Metanephros (tissue), 2 donors: ENCODE results near the gene RBM28. TPM values are rescaled to one million over a fixed set of nuclear protein-coding genes. Genes with fewer than 3 reads are reported as not detected.

Source experiments
- small RNA-seq: library from RNA; depleted of rRNA; stranded (forward); fragments of <200 nt; gene quantifications from one replicate; pipeline ENCODE3, GENCODE V24; 2014; ENCODE audit warnings: low replicate concordance
- total RNA-seq: library from RNA; depleted of rRNA; stranded (reverse); fragments of >200 nt; gene quantifications from one replicate; pipeline ENCODE4 v1.2.3, GENCODE V29; 2014

RBM28 gene, protein sequence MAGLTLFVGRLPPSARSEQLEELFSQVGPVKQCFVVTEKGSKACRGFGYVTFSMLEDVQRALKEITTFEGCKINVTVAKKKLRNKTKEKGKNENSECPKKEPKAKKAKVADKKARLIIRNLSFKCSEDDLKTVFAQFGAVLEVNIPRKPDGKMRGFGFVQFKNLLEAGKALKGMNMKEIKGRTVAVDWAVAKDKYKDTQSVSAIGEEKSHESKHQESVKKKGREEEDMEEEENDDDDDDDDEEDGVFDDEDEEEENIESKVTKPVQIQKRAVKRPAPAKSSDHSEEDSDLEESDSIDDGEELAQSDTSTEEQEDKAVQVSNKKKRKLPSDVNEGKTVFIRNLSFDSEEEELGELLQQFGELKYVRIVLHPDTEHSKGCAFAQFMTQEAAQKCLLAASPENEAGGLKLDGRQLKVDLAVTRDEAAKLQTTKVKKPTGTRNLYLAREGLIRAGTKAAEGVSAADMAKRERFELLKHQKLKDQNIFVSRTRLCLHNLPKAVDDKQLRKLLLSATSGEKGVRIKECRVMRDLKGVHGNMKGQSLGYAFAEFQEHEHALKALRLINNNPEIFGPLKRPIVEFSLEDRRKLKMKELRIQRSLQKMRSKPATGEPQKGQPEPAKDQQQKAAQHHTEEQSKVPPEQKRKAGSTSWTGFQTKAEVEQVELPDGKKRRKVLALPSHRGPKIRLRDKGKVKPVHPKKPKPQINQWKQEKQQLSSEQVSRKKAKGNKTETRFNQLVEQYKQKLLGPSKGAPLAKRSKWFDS
- total RNA-seq: 16.2 TPM

DNA sequence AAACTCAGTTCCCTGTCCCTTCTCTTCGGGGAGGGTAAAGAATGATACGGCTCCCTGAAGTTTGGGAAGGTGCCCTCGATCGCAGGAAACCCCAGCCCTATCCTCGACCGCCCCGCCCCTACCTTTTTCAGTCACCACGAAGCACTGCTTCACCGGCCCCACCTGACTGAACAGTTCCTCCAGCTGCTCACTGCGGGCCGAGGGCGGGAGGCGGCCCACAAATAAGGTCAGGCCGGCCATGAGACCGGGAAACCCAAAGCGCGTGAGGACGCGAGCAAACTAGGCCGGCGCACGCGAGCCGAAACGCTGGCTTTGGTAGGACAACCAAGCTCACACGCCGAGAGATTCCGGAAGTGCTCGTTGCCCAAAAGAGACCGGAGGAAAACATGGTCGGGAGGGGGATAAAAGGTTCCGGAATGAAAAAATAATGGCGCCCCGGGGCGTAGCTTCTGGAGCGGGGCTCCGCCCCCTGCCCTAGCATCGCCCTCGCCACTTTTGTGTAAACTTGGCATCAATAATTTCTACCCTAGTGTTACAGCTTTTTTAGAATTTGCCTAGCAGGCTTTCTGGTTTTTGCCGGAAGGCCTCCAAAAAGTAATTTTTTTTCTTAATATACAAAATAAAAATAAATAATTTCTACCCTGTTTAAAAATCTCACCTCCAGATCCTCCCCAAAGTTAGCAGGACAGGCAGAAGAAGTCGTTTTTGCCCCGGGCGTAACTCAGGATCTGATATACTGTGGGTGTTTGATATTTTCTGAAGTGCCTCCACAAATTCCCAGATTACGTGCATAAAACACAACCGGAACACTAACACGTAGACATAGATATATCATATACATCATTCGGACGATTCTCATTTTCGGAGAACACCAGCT, at the start of gene RBM28:
Gene RBM28 (minus strand): TSS at position 355 of the 877 bp plus-strand sequence. CDS start 115 bp downstream, at position 240.

DNA sequence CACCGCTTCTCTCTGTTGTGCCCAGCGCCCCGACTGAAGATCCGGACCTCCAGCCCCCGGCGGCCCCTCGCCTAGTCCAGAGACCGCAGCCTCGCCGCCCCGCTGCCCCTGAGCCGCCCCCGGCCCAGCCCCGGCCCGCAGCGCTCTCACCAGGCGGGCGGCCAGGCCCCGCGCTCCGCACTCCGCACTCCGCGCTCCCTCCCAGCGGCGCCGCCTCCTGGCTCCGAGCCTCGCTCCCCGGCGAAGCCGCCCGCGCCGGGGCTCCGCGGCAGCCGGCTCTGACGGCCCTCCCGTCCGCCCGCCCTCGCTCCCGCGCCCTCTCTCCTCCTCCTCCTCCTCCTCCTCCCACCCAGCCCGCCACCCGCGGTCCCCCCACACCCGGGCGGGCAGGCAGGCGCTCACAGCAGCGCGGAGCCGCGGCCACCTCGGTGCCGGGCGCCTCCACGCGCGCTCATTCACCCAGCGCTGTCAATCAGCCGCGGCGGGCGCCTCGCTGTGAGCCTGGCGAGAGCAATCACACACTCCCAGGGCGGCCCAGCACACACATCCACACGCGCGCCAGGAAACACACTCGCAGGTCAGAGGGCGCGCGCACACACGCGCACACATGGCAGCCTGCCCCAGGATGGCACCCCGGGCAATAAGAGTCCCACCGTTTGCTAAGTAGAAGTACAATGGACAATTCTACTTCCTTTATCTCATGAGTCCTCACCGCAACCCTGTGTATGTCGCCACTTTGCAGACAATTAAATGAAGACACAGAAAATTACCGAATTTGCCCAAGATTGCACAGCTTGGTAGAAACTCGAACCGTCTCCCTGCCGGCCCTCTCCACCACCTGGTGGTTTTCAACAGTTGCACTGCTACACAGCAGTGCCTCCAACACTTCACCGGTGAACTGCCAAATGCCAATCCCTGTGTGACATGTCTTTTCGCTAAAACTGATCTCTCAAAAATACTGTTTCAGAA, 18.0 kb upstream of the RBM28 start, which contains the start of gene PRRT4:
Gene PRRT4 (minus strand): TSS at position 280 of the 969 bp plus-strand sequence.

Small RNA genes lying within 50 kb of the gene (small RNA-seq; reads per million reads assigned to genes)
- gene RNU7-27P: not detected

Other genes starting within 250 kb of the RBM28 start
- 0.70 TPM for gene LEP, start 102.6 kb downstream of the RBM28 start, total RNA-seq
- 3.3 TPM for gene PRRT4, start 17.8 kb upstream of the RBM28 start, total RNA-seq
- 21.8 TPM for gene IMPDH1, start 66.1 kb upstream of the RBM28 start, total RNA-seq
- gene HILPDA, start 112.0 kb upstream of the RBM28 start, total RNA-seq: 61.0 TPM
- gene METTL2B, start 132.8 kb upstream of the RBM28 start, total RNA-seq: 25.9 TPM